MM.1S (cell line): ENCODE results near the gene WDR4.

Source experiments
- EZH2 ChIP-seq: fragments of 300-600 bp; sonication (generic); optimal IDR thresholded peaks from 2 replicates; pipeline ENCODE3; 2017; ENCODE audit warnings: low read depth, mild to moderate bottlenecking, antibody characterized with exemption, low read length, mixed read lengths
- EZH2phosphoT487 ChIP-seq: fragments of 300-600 bp; sonication (generic); IDR thresholded peaks from 2 replicates; pipeline ENCODE4 v1.6.1; 2018; ENCODE audit warnings: antibody characterized with exemption, low read length
- TF ChIP-seq, protein P1 (sequence below): fragments of 300-600 bp; sonication (generic); IDR thresholded peaks from 2 replicates; pipeline ENCODE4 v1.5.1; 2016; ENCODE audit warnings: antibody characterized with exemption, low read length, mixed read lengths

DNA sequence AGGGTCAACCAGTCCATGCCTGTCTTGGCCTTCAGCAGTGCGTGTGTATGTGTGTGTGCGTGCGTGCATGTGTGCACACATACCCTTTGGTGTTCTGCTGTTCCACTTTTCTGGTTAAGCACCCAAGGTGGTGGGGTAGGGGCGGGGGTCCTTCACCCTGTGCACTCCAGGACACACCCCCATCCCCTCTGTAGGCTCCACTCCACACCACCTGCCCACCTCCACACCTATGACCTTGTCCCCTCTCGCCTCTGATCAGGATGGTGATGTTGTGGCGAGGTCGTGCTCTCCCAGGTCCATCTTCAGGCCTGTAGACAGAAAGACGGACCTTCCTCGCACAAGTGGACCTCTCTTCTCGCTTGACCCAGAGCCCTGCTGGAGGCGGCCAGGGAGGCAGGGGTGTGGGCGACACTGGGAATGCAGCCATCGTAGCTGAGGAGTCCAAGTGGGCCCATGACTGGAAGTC, 44.6 kb downstream of the WDR4 start:
- TF ChIP-seq EZH2phosphoT487: no peak
- TF ChIP-seq, protein P1, sequence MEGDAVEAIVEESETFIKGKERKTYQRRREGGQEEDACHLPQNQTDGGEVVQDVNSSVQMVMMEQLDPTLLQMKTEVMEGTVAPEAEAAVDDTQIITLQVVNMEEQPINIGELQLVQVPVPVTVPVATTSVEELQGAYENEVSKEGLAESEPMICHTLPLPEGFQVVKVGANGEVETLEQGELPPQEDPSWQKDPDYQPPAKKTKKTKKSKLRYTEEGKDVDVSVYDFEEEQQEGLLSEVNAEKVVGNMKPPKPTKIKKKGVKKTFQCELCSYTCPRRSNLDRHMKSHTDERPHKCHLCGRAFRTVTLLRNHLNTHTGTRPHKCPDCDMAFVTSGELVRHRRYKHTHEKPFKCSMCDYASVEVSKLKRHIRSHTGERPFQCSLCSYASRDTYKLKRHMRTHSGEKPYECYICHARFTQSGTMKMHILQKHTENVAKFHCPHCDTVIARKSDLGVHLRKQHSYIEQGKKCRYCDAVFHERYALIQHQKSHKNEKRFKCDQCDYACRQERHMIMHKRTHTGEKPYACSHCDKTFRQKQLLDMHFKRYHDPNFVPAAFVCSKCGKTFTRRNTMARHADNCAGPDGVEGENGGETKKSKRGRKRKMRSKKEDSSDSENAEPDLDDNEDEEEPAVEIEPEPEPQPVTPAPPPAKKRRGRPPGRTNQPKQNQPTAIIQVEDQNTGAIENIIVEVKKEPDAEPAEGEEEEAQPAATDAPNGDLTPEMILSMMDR: no peak
- TF ChIP-seq EZH2: no peak
